GM12878 (cell line): ENCODE measurements around the gene TBC1D12. TPM values are rescaled to one million over a fixed set of nuclear protein-coding genes. Genes with fewer than 3 reads are reported as not detected.

ENCODE experiments used
- ATAC-seq: fragments of 200-7000 bp; cut with Tn5 transposase; 3 replicates; pipeline ENCODE4 v1.9.1; 2020; ENCODE audit warnings: mild to moderate bottlenecking, moderate library complexity
- BruUV-seq: library from RNA; stranded (reverse); fragments of 400-500 nt; replicated peaks from 2 replicates; lab custom pipeline; 2021; lab: Mats Ljungman, UMichigan
- CTCF ChIA-PET: fragments of 300-600 bp; sonication (Branson Sonifier 250); formaldehyde crosslinking; extraction: SDS; loops from one replicate; lab custom pipeline; 2021; ENCODE audit warnings: inconsistent platforms; lab: Yijun Ruan, JAX
- POLR2A ChIA-PET: fragments of 350-600 bp; formaldehyde crosslinking; extraction: SDS; loops from one replicate; lab custom pipeline; 2021; ENCODE audit warnings: inconsistent platforms; lab: Charles Lee
- RAD21 ChIA-PET: fragments of 300-600 bp; sonication (Branson Sonifier 250); formaldehyde crosslinking; loops from one replicate; lab custom pipeline; 2023; ENCODE audit warnings: antibody characterized with exemption; ENCODE audit not compliant: unreplicated experiment; lab: Charles Lee
- SMC1A ChIA-PET: fragments of 300-600 bp; sonication (Branson Sonifier 250); formaldehyde crosslinking; loops from one replicate; lab custom pipeline; 2023; ENCODE audit not compliant: unreplicated experiment, uncharacterized antibody; lab: Charles Lee
- DNase-seq: peaks from one replicate; pipeline ENCODE4 v3.0.0-alpha.2; 2011; ENCODE audit warnings: low read depth, low spot score
- FAIRE-seq: peaks from 3 replicates; lab custom pipeline; 2011; peaks lifted over from hg19 to GRCh38; lab: Jason Lieb, UNC
- H2AFZ ChIP-seq: 2 replicates; pipeline ENCODE4 v1.6.0; 2011; ENCODE audit warnings: low read depth, low read length, control low read depth; ENCODE audit not compliant: control insufficient read depth
- H3K27ac ChIP-seq: 2 replicates; pipeline ENCODE4 v1.5.1; 2011; ENCODE audit warnings: control low read depth; ENCODE audit not compliant: control insufficient read depth, insufficient read depth
- H3K27me3 ChIP-seq, 2 experiments: replicated peaks in 1 of 2; 2 replicates each; pipeline versions ENCODE4 v1.6.0 to v1.6.1; 2011; ENCODE audit warnings: low read length in 1 of 2; ENCODE audit not compliant: control insufficient read depth in 2 of 2, insufficient read depth in 2 of 2
- H3K36me3 ChIP-seq, 2 experiments: 2 replicates each; pipeline ENCODE4 v1.5.1; 2011; ENCODE audit warnings: low read length in 1 of 2; ENCODE audit not compliant: control insufficient read depth in 2 of 2, insufficient read depth in 2 of 2
- H3K4me1 ChIP-seq: 2 replicates; pipeline ENCODE4 v1.6.1; 2011; ENCODE audit warnings: mild to moderate bottlenecking, low read length, moderate library complexity, mixed read lengths; ENCODE audit not compliant: control insufficient read depth, insufficient read depth
- H3K4me2 ChIP-seq: 2 replicates; pipeline ENCODE4 v1.6.0; 2011; ENCODE audit warnings: control low read depth; ENCODE audit not compliant: control insufficient read depth, insufficient read depth
- H3K4me3 ChIP-seq: fragments of 200-600 bp; sonication (generic); 2 replicates; pipeline ENCODE4 v1.5.1; 2016
- H3K79me2 ChIP-seq: 2 replicates; pipeline ENCODE4 v1.6.0; 2011; ENCODE audit warnings: low read length; ENCODE audit not compliant: control insufficient read depth, insufficient read depth
- H3K9ac ChIP-seq: 2 replicates; pipeline ENCODE4 v1.8.0; 2011; ENCODE audit warnings: low read length, control low read depth, mixed read lengths; ENCODE audit not compliant: control insufficient read depth, insufficient read depth
- H3K9me3 ChIP-seq: replicated peaks from 3 replicates; pipeline ENCODE4 v1.5.1; 2011; ENCODE audit warnings: mild to moderate bottlenecking, low read length; ENCODE audit not compliant: control insufficient read depth, insufficient read depth
- H4K20me1 ChIP-seq: 2 replicates; pipeline ENCODE4 v1.6.0; 2011; ENCODE audit not compliant: control insufficient read depth, insufficient read depth
- CEBPB ChIP-seq, 2 experiments: fragments of 150-350 bp in 1 of 2; IDR thresholded peaks; 2 replicates each; pipeline ENCODE4 v1.6.1; 2012 to 2014; ENCODE audit warnings: low read depth in 2 of 2, low read length in 2 of 2, borderline replicate concordance in 1 of 2, inconsistent platforms in 1 of 2
- EP300 ChIP-seq, 2 experiments: fragments of 150-350 bp in 1 of 2; IDR thresholded peaks; 2 replicates each; pipeline ENCODE4 v1.6.1; 2011 to 2012; ENCODE audit warnings: low read depth in 2 of 2, low read length in 2 of 2, borderline replicate concordance in 1 of 2, improper control_type of control experiment in 1 of 2, inconsistent platforms in 1 of 2; ENCODE audit not compliant: control insufficient read depth in 1 of 2
- NR2C2 ChIP-seq: IDR thresholded peaks from 2 replicates; pipeline ENCODE4 v1.6.1; 2011; ENCODE audit warnings: borderline replicate concordance, low read depth; ENCODE audit not compliant: control insufficient read depth, insufficient read length
- SIX5 ChIP-seq: IDR thresholded peaks from 2 replicates; pipeline ENCODE4 v1.6.1; 2011; ENCODE audit warnings: mild to moderate bottlenecking, low read depth, low read length, moderate library complexity; ENCODE audit not compliant: severe bottlenecking
- SMC3 ChIP-seq: IDR thresholded peaks from 2 replicates; pipeline ENCODE4 v1.6.1; 2011; ENCODE audit warnings: low read length, improper control_type of control experiment, borderline replicate concordance
- WGBS: methylation state at CpG from one replicate; pipeline ENCODE4 v1.1.6; 2016; ENCODE audit warnings: low lambda C conversion rate; ENCODE audit not compliant: insufficient replicate concordance, insufficient coverage; ENCODE audit errors: missing lambda C conversion rate; 5-methylcytosine and 5-hydroxymethylcytosine counted together
- in situ Hi-C: fragments of 300-500 bp; cut with MboI; formaldehyde crosslinking; loops from 9 replicates; pipeline ENCODE4 v1.14.3; 2018; ENCODE audit warnings: mixed read lengths
- intact Hi-C: fragments of 100-400 bp; cut with micrococcal nuclease; formaldehyde crosslinking; loops from one replicate; pipeline ENCODE4 v1.14.2; 2022; ENCODE audit not compliant: unreplicated experiment
- polyA plus RNA-seq, 11 experiments: library from polyadenylated mRNA; depleted of rRNA in 4 of 11; unstranded in 6 of 11; stranded (reverse) in 5 of 11; fragments of >200 nt; fragmentation: Nextera tagmentation in 4 of 11; fragmentation: Illumina TruSeq in 1 of 11; extraction: Ambion mirVana in 4 of 11; extraction: Trizol in 1 of 11; gene quantifications; 1 replicate in 1 of 11; 2 replicates in 10 of 11; pipeline versions ENCODE4 v1.2.1 to v1.2.3, GENCODE V29; 2011 to 2016; ENCODE audit warnings: inconsistent platforms in 2 of 11, missing spikeins in 2 of 11, low read depth in 1 of 11
- total RNA-seq, 4 experiments: library from RNA; depleted of rRNA in 3 of 4; stranded (reverse); fragments of >200 nt in 3 of 4; fragmentation: Illumina TruSeq in 1 of 4; extraction: Trizol in 1 of 4; gene quantifications; 2 replicates each; pipeline versions ENCODE4 v1.2.1 to v1.2.3, GENCODE V29; 2013 to 2021
- TF ChIP-seq, protein P1 (sequence below): fragments of 450-650 bp; IDR thresholded peaks from 2 replicates; pipeline ENCODE4 v1.6.1; 2017; ENCODE audit warnings: mild to moderate bottlenecking, moderate library complexity

TBC1D12 gene
- total and polyA plus RNA-seq, 10 of the 15 experiments (the other 5 are each of a cell fraction or from before 2014, with no cell fraction given), result 2.6 to 7.5 (median 3.8) TPM

DNA sequence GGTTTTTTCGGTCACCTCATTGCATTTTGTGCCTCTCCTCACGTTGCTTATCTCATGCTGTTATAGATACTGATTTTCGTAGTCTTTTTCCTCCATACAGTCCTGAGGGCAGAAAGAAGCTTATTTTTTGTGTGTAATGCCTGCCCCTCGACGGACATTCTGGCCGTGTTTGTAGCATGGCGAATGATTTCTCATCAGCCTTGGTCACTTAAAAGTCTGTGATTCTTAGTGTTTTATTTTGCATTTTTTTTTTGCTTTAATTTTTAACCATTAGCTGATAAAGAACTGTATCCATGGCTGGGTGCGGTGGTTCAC is 39.1 kb upstream of the TBC1D12 start:
- Histone ChIP-seq H3K4me3 (peak overlapping the region; percentile 71; the same call in 1 of the 2 replicates), H3K9me3 (no peaks in the 10 kb centered on the region), H3K4me1 (peaks cover 4% of the 10 kb centered on the region; the same call in 1 of the 2 replicates), H3K4me2 (peak overlapping the region; percentile 28), H4K20me1 (no peaks in the 10 kb centered on the region), H3K27me3 (no peaks in the 10 kb centered on the region), H3K9ac (no peak overlapping the region; the same call in 1 of the 2 replicates), H2AFZ (peak overlapping the region; percentile 92), H3K79me2 (peaks cover 41% of the 10 kb centered on the region), H3K36me3 (peaks cover 0 to 4% of the 10 kb centered on the region in 2 experiments; a peak in 3 of 4 replicates), H3K27ac (peak overlapping the region; percentile 85)
- no peak for DNase-seq
- no TSS peak for BruUV-seq
- intact Hi-C loops, result loop anchor here (5.0 kb wide), 1 partner anchor 79 kb away; no protein-coding TSS in a partner anchor
- TF ChIP-seq SMC3 (no peak), EP300 (IDR thresholded peaks at IDR 0.05; ENCODE audit: borderline replicate concordance in 1 of 2, control insufficient read depth in 1 of 2, low read depth in 2 of 2, low read length in 2 of 2) (0 out of 4 replicates have a peak, but pooled peaks of 1 of the 2 experiments have one; percentile 1), CEBPB (IDR thresholded peaks at IDR 0.05; ENCODE audit: borderline replicate concordance in 1 of 2, low read depth in 2 of 2, low read length in 2 of 2) (no peak), NR2C2 (no peak), SIX5 (no peak)
- TF ChIP-seq, protein P1, sequence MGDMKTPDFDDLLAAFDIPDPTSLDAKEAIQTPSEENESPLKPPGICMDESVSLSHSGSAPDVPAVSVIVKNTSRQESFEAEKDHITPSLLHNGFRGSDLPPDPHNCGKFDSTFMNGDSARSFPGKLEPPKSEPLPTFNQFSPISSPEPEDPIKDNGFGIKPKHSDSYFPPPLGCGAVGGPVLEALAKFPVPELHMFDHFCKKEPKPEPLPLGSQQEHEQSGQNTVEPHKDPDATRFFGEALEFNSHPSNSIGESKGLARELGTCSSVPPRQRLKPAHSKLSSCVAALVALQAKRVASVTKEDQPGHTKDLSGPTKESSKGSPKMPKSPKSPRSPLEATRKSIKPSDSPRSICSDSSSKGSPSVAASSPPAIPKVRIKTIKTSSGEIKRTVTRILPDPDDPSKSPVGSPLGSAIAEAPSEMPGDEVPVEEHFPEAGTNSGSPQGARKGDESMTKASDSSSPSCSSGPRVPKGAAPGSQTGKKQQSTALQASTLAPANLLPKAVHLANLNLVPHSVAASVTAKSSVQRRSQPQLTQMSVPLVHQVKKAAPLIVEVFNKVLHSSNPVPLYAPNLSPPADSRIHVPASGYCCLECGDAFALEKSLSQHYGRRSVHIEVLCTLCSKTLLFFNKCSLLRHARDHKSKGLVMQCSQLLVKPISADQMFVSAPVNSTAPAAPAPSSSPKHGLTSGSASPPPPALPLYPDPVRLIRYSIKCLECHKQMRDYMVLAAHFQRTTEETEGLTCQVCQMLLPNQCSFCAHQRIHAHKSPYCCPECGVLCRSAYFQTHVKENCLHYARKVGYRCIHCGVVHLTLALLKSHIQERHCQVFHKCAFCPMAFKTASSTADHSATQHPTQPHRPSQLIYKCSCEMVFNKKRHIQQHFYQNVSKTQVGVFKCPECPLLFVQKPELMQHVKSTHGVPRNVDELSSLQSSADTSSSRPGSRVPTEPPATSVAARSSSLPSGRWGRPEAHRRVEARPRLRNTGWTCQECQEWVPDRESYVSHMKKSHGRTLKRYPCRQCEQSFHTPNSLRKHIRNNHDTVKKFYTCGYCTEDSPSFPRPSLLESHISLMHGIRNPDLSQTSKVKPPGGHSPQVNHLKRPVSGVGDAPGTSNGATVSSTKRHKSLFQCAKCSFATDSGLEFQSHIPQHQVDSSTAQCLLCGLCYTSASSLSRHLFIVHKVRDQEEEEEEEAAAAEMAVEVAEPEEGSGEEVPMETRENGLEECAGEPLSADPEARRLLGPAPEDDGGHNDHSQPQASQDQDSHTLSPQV, result no peak
- SMC1A ChIA-PET, result interaction anchor here (0.7 to 2.7 kb wide), 6 partner anchors 9 to 470 kb away, joined by 3 to 10 read pairs (median 4); partner anchors contain the start of gene TBC1D12
- 65% methylated on average over 8 of the region's 8 CpGs for WGBS
- ATAC-seq, result peak; percentile 10; the same call in 2 of the 3 replicates
- FAIRE-seq, result no peak
- POLR2A ChIA-PET, result interaction anchor here (1.1 to 2.6 kb wide), 4 partner anchors 15 to 53 kb away, joined by 3 to 16 read pairs (median 10); partner anchors contain the start of gene TBC1D12
- in situ Hi-C loops, result no loop called here
- CTCF ChIA-PET, result interaction anchor here (0.9 to 4.0 kb wide), 7 partner anchors 10 to 82 kb away, joined by 3 to 28 read pairs (median 13); partner anchors contain the start of gene TBC1D12
- RAD21 ChIA-PET, result interaction anchor here (0.6 to 3.1 kb wide), 5 partner anchors 8 to 81 kb away, joined by 3 to 14 read pairs (median 8); partner anchors contain the start of gene TBC1D12
